ENCODE data around the gene HLCS. TPM values are rescaled to one million over a fixed set of nuclear protein-coding genes. Genes with fewer than 3 reads are reported as not detected.
A peak's percentile ranks its signal among the peaks of the same experiment; 100 is the strongest.

HLCS gene
- total and polyA plus RNA-seq, 2 of the 4 experiments (the other 2 are of a cell fraction) = 10.6 to 21.0 TPM

- H2BK5ac ChIP-seq (ENCODE audit: low read depth, low read length, poor library complexity, severe bottlenecking) = peak overlapping the region; percentile 79
- BruUV-seq (replicated peaks) = no TSS peak
- H3K9me1 ChIP-seq (ENCODE audit: insufficient read depth, low read length) = 0 out of 2 replicates have a peak, but pooled peaks cover 7% of the 10 kb centered on the region
- peak overlapping the region; percentile 84 for H2BK120ac ChIP-seq (ENCODE audit: low read depth, low read length)
- WGBS, 2 experiments (ENCODE audit: extremely low coverage in 2 of 2, insufficient read length in 1 of 2) = 1% methylated on average over 43 of the region's 97 CpGs; no CpG with 5 or more reads in 1 of the 2 experiments
- peak overlapping the region; percentile 10; the same call in 1 of the 2 replicates for H2BK20ac ChIP-seq (ENCODE audit: low read depth, low read length)
- H2AK9ac ChIP-seq (replicated peaks; ENCODE audit: low read depth, low read length, poor library complexity) = peak overlapping the region; percentile 53
- peak; percentile 90 for DNase-seq
- peak overlapping the region; percentile 84 for H2AK5ac ChIP-seq (ENCODE audit: low read depth, low read length)
- CTCF ChIA-PET = interaction anchor here (0.6 to 1.0 kb wide), 8 partner anchors 10 to 351 kb away, joined by 3 to 7 read pairs (median 3); no protein-coding TSS in a partner anchor
- H3K27me3 ChIP-seq (ENCODE audit: control insufficient read depth, insufficient read depth, low read length) = no peaks in the 10 kb centered on the region; the same call in 1 of the 2 replicates
- peaks cover 6% of the 10 kb centered on the region; the same call in 1 of the 2 replicates for H3K4me1 ChIP-seq (ENCODE audit: control insufficient read depth, insufficient read depth, low read length)
- H2AFZ ChIP-seq (replicated peaks; ENCODE audit: low read length, poor library complexity) = peak overlapping the region; percentile 98
- peaks cover 2% of the 10 kb centered on the region; the same call in 1 of the 2 replicates for H3K9me3 ChIP-seq (ENCODE audit: control insufficient read depth, insufficient read depth, low read length)
- peak; percentile 98 for ATAC-seq (ENCODE audit: low read depth)
- no peaks in the 10 kb centered on the region for H4K20me1 ChIP-seq (ENCODE audit: insufficient read depth, low read length)
- H4K91ac ChIP-seq (ENCODE audit: insufficient read depth, low read depth, low read length) = peak overlapping the region; percentile 55; the same call in 1 of the 2 replicates
- H2BK15ac ChIP-seq (ENCODE audit: low read depth, low read length) = 0 out of 3 replicates have a peak overlapping the region, but pooled peaks have one; percentile 23
- peak overlapping the region; percentile 44 for H3K4me3 ChIP-seq (ENCODE audit: insufficient read depth, low read depth, low read length)
- in situ Hi-C loops (cut with MboI; ENCODE audit: low sequenced_read_pairs) (no loop called here), dilution Hi-C loops (cut with HindIII; ENCODE audit: low sequenced_read_pairs, unreplicated experiment) (no loop called here), intact Hi-C loops (cut with micrococcal nuclease) (loop anchor here (1.0 to 2.0 kb wide), 2 partner anchors 83 to 486 kb away; partner anchors contain the start of genes PIGP and TTC3)
- peak overlapping the region; percentile 3; the same call in 1 of the 2 replicates for H3K18ac ChIP-seq (ENCODE audit: low read depth, low read length)
- peak overlapping the region; percentile 62 for H4K5ac ChIP-seq (ENCODE audit: low read depth, low read length)
- peak overlapping the region; percentile 93 for H3K14ac ChIP-seq (replicated peaks; ENCODE audit: low read depth, low read length)
- peak overlapping the region; percentile 77 for H3K9ac ChIP-seq (ENCODE audit: low read depth, low read length)
- H3K27ac ChIP-seq (ENCODE audit: insufficient read depth, low read length) = peak overlapping the region; percentile 80
- H3K4me2 ChIP-seq (ENCODE audit: low read depth, low read length) = peak overlapping the region; percentile 61
- POLR2A ChIA-PET (ENCODE audit: unreplicated experiment) = no interaction called here
- no peaks in the 10 kb centered on the region for H3K36me3 ChIP-seq (ENCODE audit: control insufficient read depth, insufficient read depth, low read length)
- H4K8ac ChIP-seq (ENCODE audit: low read depth in 2 of 2, low read length in 2 of 2) = peak overlapping the region; percentile 91 to 100
- H3K79me1 ChIP-seq (ENCODE audit: low read depth in 1 of 2, low read length in 2 of 2) = peaks cover 0 to 8% of the 10 kb centered on the region in 2 experiments; a peak in 1 of 4 replicates
- H3K56ac ChIP-seq (ENCODE audit: extremely low read depth, insufficient read depth, low read length) = peak overlapping the region; percentile 69; the same call in 1 of the 2 replicates
- peak overlapping the region; percentile 86 for H3K4ac ChIP-seq (ENCODE audit: low read depth, low read length)
- peak overlapping the region; percentile 52; the same call in 1 of the 2 replicates for H3K23ac ChIP-seq (ENCODE audit: low read depth, low read length)
- TF ChIP-seq MAFK (IDR thresholded peaks at IDR 0.05; ENCODE audit: low read depth, low read length) = no peak
- peak; percentile 37; the same call in 1 of the 2 replicates for TF ChIP-seq MXI1 (IDR thresholded peaks at IDR 0.05; ENCODE audit: borderline replicate concordance, low read depth, low read length)
- TF ChIP-seq CHD1 (IDR thresholded peaks at IDR 0.05; ENCODE audit: low read depth, low read length) = no peak
- TF ChIP-seq BHLHE40 (IDR thresholded peaks at IDR 0.05; ENCODE audit: low read depth, low read length) = no peak
- no peak for TF ChIP-seq RFX5 (IDR thresholded peaks at IDR 0.05; ENCODE audit: low read depth, low read length)
- peak; percentile 44 for TF ChIP-seq RAD21 (IDR thresholded peaks at IDR 0.05; ENCODE audit: low read length)
- peak; percentile 25 for TF ChIP-seq RCOR1 (IDR thresholded peaks at IDR 0.05; ENCODE audit: insufficient replicate concordance, low read length)
- TF ChIP-seq CTCF (conservative IDR thresholded peaks at IDR 0.05; ENCODE audit: low read depth, low read length) = peak; percentile 78
- no peak for TF ChIP-seq CEBPB (IDR thresholded peaks at IDR 0.05; ENCODE audit: low read depth, low read length)
- TF ChIP-seq USF2 (IDR thresholded peaks at IDR 0.05; ENCODE audit: low read depth, low read length) = no peak
- TF ChIP-seq FOS (IDR thresholded peaks at IDR 0.05; ENCODE audit: low read depth, low read length) = no peak
- peak; percentile 57; the same call in 1 of the 2 replicates for TF ChIP-seq SMC3 (IDR thresholded peaks at IDR 0.05; ENCODE audit: low read depth, low read length)
- TF ChIP-seq POLR2A (IDR thresholded peaks at IDR 0.05; ENCODE audit: low read depth, low read length) = no peak
These were observed 23.4 kb upstream of the HLCS start for GRCh38 chr21:36989699-36990507.

Measured in IMR-90 (cell line).